Measurements from ENCODE around the gene UBE2D3.
A peak's percentile ranks its signal among the peaks of the same experiment; 100 is the strongest.
"Not testable (repeated sequence)": the region's sequence is repeated elsewhere in the genome, so short reads cannot be mapped to it uniquely, and the experiment has no call there.

Gene UBE2D3

DNA sequence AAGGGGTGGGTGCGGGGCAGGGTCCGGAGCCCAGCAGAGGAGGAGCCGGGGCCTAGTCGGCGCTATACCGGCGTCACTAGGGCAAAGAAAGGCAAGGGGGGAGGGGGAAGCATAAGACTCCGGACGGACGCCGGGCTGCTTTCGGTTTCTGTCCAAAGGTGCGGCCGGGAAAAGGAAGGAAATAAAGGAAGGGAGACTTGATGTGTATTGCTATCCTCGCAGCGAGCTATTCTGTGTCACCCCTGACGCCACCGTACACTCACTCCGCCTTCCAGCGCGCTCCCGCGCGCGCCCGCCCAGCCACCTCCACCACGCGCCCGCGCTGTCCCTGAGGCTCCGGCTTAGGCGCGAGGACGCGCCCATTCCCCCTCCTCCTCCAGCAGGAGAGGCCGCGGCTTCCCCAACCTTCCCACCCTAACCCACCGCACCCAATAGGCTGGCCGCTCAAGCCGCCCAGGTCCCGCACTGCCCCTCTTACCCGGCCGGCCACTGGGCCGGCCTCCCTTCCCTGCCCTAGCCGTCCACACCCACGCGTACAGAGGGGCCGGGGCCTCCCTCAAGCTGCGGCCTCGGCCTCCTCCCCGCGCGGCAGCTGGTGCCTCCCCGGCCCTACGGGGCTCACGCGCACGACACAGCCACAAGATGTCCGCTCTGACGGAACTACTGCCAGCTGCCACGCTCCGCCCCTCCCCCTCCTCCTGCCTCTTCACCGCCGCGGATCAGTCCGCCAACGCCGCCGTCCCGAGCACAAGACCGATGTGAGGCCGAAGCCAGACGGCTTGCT is at the start of gene UBE2D3:
Gene UBE2D3 (minus strand): TSS at position 662 of the 784 bp plus-strand sequence. CDS start 1,043 bp downstream, outside the sequence.
- peak; percentile 58 for DNase-seq (ENCODE audit: low spot score)

DNA sequence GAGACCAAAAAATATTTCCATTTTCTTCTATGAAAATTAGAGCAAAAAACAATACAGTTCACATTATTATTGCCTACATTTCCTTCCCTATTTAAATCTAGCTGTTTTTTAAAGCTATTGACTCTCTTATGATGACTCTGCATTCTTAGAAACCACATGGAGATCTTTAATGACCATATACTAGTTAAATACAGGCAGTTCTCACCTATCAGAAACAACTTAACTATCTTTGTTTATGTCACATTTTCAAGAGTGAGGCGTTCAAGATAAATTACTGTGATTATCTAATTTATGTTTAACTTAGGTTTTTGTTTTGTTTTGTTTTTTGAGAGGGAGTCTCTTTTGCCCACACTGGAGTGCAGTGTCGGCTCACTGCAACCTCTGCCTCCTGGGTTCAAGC is 44.4 kb upstream of the UBE2D3 start:
- DNase-seq (ENCODE audit: low spot score): no peak

DNA sequence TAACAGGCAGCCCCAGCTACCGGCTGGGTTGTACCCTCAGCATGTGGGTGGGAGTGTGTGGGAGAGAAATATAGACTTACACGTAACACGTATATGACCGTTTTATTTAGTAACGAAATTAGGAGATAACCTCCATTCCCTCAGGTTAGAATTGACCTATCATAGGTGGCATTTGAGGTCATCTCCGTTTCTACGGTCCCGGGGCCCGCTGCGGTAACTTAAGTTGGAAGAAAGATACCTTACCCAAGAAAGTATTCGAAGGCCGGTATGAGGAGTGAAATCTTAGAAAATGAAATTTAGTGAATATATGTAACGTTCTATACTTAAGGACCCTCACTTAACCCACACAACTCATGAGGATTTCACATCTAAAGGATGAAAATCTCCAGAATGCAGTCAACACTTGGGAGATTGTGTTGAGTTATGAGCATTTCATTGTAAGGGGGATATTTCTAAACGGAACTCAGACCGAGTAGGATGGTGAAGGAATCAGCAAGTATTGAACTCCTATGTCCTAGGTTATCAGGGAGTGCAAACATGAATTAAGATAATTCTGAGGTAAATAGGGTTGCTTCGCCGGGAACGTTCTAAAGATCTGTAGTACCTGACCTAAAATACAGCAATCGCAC is 42.3 kb upstream of the UBE2D3 start:
- DNase-seq (ENCODE audit: low spot score): peak; percentile 12

DNA sequence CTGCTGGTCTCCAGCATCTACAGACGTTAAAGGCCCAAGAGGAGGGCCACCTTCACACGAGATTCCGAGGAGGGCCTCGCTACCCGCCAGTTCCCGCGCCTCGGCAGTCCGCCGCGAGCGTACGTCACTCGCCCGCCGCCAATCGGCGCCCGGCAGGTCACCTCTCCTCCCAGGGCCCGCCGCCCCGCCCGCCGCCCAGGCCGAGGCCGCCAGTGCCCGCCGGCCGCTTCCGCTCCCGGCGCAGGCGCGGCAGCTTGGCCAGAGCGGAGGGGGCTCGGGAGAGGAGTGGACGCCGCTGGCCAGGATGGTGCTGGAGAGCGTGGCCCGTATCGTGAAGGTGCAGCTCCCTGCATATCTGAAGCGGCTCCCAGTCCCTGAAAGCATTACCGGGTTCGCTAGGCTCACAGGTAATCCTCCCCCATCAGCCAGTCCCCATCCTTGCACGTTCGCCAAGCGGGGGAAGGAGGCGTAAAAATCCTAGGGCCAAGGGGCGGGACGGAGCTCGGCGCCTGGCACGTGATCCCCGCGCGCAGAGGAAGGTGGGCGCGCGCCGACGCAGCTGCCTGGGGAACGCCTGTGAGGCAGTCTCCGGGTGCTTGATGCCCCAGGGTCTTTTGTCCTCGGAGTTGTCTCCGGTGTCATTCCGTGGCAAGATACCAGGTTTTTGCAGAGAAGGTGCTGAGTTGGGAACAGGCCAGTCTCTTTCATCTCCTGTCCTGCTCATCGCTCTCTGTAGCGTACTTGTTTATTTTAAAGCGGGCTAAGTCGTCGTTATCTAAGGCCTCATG is 41.6 kb upstream of the UBE2D3 start, which contains the start of gene CISD2:
Gene CISD2 (plus strand): TSS at position 212 of the 788 bp plus-strand sequence. CDS start 93 bp downstream, at position 305.
- DNase-seq (ENCODE audit: low spot score): peak; percentile 97

DNA sequence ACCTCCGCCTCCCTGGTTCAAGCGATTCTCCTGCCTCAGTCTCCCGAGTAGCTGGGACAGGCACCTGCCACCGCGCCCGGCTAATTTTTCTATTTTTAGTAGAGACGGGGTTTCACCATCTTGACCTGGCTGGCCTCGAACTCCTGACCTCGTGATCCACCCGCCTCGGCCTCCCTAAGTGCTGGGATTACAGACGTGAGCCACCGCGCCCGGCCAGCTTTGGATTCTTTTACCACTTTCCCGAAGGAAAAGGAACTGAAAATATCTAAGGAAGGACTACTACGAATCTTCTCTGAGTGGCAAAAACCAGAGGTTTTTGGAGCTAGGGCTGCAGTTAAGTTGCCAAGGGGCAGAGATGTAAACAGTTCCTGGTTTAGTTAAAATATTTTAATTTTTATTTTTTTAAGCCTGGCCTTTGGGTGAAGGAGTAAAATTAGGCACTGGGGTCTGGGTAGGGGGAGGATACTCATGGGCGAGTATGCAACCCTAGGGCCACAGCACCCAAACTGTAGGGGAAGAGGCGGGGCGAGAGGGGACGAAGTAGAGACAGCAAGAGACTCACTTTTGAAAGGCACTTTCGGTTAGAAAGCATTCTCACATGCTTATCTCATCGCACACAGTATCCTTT is 40.9 kb upstream of the UBE2D3 start:
- no peak for DNase-seq (ENCODE audit: low spot score)

DNA sequence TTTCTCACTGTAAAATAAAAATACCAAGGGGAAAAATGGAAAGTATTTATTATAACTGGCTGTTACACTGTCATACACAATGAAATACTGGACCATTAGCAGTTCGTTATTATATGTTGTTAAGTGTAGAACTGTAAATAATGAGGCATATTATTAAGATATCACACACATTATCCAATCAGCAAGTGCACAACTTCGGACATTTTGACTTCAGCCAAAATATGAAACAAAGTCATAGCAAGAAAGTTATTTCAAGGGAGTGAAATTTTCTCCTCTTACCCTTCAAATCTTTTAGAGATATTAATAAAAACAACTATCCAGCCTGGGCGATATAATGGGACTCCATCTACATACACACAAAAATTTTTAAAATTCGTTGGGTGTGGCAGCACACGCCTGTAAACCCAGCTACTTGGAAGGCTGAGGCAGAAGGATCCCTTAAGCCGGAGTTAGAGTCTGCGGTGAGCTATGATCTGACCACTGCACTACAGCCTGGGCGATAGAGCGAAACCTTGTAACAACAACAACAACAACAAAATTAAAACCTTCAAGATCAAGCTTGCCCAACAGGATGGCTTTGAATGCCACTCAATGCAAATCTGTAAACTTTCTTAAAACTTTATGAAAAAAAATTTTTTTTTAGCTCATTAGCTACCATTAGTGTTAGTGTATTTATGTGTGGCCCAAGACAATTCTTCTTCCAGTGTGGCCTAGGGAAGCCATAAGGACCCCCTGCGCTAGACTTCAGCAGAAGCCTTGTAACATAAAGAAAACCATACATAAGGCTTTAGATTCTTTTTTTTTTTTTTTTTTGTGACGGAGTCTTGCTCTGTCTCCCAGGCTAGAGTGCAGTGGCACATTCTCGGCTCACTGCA is 40.2 kb upstream of the UBE2D3 start:
- no peak for DNase-seq (ENCODE audit: low spot score)

DNA sequence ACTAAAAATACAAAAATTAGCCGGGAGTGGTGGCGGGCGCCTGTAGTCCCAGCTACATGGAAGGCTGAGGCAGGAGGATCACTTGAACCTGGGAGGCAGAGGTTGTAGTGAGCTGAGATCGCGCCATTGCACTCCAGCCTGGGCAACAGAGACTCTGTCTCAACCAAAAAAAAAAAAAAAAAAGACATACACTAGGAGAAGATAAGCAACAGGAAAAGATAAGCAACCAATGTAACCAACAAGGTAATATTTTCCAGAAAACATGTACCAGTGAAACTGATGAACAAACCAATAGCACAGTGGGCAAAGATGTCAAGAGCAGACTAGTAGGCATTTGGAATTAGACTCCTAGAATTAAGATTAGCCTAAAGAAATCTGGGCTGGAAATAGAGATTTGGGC is 38.0 kb upstream of the UBE2D3 start:
- not testable (repeated sequence) for DNase-seq (ENCODE audit: low spot score)

DNA sequence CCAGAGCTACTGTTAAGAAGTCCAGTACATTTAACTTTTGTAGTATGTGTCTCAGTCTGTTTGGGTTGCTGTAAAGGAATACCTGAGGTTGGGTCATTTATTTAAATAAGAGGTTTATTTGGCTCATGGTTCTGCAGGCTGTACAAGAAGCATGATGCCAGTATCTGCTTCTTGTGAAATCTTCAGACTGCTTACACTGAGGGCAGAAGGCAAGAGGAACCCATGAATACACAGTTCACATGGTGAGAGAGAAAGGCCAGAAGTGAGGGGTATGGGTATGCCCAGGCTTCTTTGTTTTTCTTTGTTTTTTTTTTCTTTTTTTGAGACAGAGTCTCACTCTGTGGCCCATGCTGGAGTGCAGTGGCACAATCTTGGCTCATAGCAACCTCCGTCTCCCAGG is 35.4 kb upstream of the UBE2D3 start:
- DNase-seq (ENCODE audit: low spot score): no peak

DNA sequence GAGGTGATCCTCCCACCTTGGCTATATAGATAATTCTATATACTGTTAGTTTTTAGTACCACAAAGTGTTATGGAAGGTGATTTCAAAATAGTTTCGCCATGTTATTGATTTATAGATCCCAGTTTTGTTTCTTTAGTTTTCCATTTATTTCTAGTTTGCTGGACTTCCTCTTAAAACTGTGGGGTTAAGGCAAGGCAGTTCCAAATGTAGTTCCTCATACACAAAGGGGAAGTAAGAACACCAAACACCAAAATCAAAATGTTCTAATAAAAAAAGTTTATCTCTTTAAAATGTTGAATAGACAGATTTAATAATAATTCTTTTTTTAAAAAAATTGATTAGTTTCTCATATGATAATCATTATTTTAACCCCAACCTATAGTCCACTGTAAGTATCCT is 34.7 kb upstream of the UBE2D3 start:
- no peak for DNase-seq (ENCODE audit: low spot score)

DNA sequence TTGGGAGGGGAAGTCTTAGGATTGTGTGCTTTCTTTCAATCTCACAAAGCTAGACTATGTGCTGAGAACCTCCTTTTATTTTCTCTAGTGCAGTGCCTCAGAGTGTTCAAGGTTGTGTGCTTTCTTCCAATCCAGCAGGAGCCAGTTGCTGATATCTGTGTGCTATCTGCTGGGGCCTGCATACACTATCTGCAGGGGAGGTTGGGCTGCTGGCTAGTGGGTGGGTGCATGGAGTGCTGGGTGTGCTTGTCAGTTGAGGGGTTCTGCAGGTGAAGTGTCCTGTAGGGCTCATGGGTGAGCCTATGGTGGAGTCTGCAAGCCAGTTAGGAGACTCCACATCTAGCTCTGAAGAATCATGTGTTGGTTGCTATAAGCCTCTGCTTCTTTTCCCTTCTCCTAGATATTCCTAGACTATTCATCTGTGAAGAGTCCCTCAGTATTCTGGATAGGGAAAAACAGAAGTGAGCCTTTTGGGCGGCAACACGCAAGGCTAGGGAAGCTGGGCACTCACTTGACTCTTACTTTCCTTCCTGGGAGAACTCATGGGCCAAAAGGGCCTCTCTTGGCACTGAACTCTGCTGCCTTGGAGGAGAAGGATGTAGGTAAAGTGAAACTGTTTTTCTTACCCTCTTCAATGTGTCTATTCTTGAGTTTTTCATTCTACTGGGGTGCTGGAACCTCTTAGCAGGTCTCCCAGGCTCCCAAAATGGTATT is 33.4 kb upstream of the UBE2D3 start:
- no peak for DNase-seq (ENCODE audit: low spot score)

DNA sequence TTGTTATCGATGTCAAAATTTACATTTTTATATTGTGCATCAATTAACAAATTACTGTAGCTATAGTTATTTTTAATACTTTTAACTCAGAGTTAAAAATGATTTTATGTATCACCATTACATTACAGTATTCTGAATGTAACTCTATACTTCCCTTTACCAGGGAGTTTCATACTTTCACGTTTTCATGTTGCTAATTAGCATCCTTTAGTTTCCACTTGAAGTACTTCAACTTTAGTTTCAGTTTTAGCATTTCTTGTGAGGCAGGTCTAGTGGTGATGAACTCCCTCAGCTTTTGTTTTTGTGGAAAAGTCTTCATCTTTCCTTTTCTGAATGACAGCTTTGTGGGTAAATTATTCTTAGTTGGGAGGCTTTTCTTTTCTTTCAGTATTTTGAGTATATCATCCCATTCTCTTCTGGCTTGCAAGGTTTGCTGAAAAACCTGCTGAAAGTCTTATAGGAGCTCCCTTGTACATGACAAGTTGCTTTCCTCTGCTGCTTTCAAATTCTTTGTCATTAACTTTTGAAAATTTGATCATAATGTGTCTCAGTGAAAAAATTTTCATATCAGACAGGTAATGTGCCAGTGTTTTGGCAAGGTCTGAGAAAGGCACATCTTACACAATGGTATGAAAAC is 31.6 kb upstream of the UBE2D3 start:
- DNase-seq (ENCODE audit: low spot score): no peak

DNA sequence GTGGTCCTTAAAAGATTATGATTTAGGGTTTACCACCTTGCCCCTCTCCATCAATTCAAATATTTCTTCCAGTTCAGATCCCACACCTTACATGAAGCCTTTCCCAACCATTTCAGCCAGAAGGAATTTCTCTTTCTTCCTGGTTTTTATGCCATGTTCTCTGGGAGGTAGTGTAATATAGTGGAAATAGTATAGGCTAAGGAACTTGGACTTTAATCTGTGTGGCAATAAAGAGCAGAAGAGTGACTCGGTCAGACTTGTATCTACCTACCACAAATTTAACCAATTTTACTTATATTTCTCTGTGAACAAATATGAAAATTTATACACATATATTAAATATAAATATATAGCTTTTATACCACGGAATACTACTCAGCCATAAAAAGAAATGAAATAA is 23.0 kb upstream of the UBE2D3 start:
- no peak for DNase-seq (ENCODE audit: low spot score)

DNA sequence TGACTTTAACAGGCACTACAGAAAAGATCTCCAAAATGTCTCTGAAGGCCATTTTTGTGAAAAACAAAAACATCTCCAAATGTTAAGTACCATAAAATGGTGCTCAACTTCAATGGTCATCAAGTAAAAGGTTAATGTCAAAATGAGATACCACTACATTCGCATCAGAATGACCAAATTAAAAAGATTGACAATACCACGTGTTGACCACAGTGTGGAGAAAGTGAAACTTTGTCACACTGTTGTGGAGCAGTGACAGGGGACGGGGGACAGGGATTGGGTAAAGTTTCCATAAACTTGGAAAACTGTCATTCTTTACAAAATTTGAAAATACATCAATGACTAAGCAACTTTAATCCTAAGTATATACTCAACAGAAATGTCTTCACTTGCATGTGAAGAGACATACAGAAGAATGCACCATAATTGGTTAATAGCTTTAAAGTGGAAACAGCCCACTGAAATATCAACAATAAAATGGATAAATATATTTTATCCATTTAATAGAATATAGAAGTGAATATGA is 22.3 kb upstream of the UBE2D3 start:
- DNase-seq (ENCODE audit: low spot score): no peak

DNA sequence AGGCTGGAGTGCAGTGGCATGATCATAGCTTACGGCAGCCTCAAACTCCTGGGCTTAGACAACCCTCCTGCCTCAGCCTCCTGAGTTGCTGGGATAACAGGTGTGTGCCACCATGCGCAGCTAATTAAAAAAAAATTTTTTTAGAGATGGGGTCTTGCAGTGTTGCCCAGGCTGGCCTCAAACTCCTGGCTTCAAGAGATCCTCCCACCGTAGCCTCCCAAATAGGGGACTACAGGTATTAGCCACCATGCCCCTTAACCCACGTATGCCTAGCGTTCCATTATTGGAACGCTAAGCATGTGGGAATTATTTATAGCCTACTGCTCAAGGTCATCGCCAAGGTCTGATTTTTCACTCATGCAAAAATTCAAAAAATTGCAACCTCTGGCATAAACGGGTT is 20.3 kb upstream of the UBE2D3 start:
- DNase-seq (ENCODE audit: low spot score): no peak

DNA sequence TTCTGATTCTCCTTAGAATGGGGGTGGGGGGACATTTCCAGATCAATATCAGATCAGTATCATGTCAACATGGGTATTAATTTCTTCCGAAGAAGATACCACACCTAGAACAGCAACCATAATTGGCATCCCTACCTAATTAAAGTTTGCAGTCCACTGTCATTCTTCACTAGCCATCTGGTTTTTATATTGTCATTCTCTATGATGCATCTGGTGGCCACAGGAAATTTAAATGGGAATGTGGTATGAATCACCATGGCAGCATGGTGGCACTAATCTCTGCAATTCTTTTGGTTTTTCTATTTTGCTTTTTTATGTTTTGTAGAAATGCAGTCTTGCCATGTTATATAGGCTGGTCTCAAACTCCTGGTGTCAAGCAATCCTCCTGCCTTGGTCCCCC is 16.6 kb upstream of the UBE2D3 start:
- DNase-seq (ENCODE audit: low spot score): no peak

DNA sequence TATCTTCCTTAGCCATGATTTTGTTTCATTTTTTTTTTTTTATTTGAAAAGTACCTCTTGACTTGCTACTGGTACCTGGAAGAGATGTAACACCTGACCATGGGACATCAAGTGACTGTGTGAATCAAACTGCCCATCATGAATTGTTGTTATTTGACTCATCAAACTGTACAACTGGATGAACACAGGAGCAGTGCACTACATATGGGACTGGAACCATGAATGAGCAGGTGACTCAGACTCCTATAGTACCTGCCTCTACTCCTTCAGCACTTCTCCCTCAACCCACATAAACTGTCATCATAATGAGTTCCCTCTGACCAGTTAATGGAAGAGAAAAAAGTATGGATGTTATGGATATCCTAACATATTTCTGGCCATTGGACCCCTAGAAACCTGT is 15.9 kb upstream of the UBE2D3 start:
- no peak for DNase-seq (ENCODE audit: low spot score)

DNA sequence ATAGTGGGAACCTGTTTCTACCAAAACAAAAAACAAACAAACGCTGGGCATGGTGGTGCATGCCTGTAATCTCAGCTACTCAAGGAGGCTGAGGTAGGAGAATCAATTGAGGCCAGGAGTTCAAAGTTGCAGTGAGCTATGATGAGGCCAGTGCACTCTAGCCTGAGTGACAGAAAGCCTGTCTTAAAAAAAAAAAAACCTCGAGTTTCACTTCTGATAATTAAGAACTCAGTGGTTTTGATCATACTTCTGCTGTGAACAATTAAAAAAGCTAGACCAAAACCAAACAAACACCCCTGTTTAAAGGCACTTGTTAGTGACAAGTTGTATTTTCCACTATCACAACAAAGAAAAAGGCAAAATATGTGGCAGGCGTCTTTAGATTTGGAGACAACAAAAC is 15.0 kb upstream of the UBE2D3 start:
- no peak for DNase-seq (ENCODE audit: low spot score)

DNA sequence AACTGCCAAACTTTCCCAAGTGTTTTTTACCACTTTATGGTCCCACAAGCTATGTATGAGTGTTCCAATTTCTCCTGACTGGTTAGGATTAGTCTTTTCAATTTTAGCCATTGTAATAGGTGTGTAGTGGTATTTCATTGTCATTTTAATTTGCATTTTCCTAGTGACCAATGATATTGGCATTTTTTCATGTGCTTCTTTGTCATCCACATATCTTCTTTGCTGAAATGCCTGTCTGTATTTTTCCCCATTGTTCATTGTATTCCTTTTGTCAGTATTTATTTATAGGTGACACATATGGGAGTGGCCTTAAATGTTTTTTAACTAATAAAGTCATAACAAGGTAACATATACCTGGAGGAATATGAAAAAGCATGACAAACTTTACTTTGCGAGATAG is 9.2 kb upstream of the UBE2D3 start:
- no peak for DNase-seq (ENCODE audit: low spot score)

DNA sequence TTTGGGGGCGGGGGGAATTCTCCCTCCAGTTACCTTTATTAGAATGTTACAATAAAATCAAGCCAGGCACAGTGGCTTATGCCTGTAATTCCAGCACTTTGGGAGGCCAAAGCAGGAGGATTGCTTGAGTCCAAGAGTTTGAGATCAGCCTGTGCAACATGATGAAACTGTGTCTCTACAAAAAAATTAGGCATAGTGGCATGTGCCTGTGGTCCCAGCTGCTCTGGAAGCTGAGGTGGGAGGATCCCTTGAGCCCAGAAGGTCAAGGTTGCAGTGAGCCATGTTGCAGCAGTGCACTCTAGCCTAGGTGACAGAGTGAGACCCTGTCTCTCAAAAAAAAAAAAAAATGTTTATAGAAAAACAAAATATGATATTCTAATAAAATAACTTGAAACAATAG is 5.3 kb upstream of the UBE2D3 start:
- no peak for DNase-seq (ENCODE audit: low spot score)

DNA sequence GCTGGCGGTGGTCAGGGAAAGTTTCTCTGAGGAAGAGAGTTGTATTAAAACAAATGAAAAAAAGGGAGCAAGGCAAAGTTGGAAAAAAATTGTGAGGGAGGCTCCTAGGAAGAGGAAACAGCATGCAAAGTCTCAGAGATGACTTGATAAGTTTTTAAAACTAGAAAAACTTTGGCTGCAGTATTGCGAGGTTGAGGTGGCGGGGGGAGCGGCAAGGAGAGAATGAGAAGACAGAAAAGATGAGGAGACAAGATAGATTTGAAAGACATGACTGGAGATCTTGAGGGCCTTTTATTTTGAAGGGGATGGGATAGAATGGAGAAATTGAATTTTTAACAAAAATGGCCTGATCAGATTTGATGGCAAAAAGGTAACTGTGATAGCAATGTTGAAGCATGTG is 4.8 kb upstream of the UBE2D3 start:
- DNase-seq (ENCODE audit: low spot score): no peak
